SIG-M5 treated with dmso at 0.1 percent for 504 hours (cell line): ENCODE results near the gene SLC43A1.

Experiments
- DNase-seq: peaks from one replicate; lab custom pipeline; 2025; ENCODE audit not compliant: unreplicated experiment; lab: John Stamatoyannopoulos, UW

The SLC43A1 gene

GRCh38 chr11:57498540-57498939, 17.0 kb downstream of the SLC43A1 start:
- no peak for DNase-seq

- DNase-seq: no peak
These were observed 17.9 kb downstream of the SLC43A1 start for GRCh38 chr11:57497303-57498247.

- DNase-seq: no peak
These were observed 19.2 kb downstream of the SLC43A1 start for GRCh38 chr11:57496109-57496820.

GRCh38 chr11:57493507-57494503, 21.7 kb downstream of the SLC43A1 start:
- no peak for DNase-seq

GRCh38 chr11:57491371-57492061, 24.0 kb downstream of the SLC43A1 start:
- DNase-seq: peak; percentile 42

- no peak for DNase-seq
These were observed 24.9 kb downstream of the SLC43A1 start for GRCh38 chr11:57490456-57491248.

- no peak for DNase-seq
These were observed 27.4 kb downstream of the SLC43A1 start for GRCh38 chr11:57487920-57488659.

GRCh38 chr11:57487021-57487778, 28.3 kb downstream of the SLC43A1 start:
- DNase-seq: no peak

GRCh38 chr11:57485217-57485990, 30.1 kb downstream of the SLC43A1 start:
- DNase-seq: peak; percentile 86

- DNase-seq: peak; percentile 85
These were observed 31.3 kb downstream of the SLC43A1 start for GRCh38 chr11:57484141-57484710.

- DNase-seq: no peak
These were observed 32.0 kb downstream of the SLC43A1 start for GRCh38 chr11:57483562-57483918.

- no peak for DNase-seq
These were observed 32.5 kb downstream of the SLC43A1 start for GRCh38 chr11:57482782-57483561.

- DNase-seq: no peak
These were observed 33.4 kb downstream of the SLC43A1 start for GRCh38 chr11:57481915-57482781.

- no peak for DNase-seq
These were observed 34.2 kb downstream of the SLC43A1 start for GRCh38 chr11:57481315-57481714.

GRCh38 chr11:57480409-57481137, 34.9 kb downstream of the SLC43A1 start:
- DNase-seq: peak; percentile 62
